HG03025 (cell line): ENCODE results near the gene ATG101.

ENCODE experiments used
- ATAC-seq: cut with Tn5 transposase; IDR thresholded peaks from one replicate; pipeline ENCODE4 v1.9.1; 2021; ENCODE audit warnings: mild to moderate bottlenecking, moderate library complexity; ENCODE audit not compliant: unreplicated experiment, low FRiP score

The ATG101 gene

DNA sequence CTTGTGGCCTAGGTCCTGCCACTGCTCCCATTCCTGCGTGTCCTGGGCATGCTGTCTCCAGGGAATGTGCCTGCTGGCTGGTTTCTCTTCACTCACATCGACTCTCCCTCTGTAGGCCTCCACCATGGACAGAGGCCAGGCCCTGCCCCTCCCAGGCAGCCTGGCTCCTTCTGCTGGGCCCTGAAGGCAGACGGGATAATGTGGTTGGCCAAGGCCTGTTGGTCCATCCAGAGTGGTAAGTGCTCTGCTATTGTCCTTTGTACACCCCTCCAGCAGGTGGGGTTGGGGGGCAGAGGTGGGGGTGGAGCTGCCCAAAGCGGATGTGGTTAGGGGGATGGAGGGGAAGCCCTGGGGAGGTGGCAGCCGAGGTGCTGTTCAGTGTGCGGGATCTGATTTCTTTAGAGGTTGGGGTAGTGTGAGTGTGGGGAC, 28.1 kb upstream of the ATG101 start:
- no peak for ATAC-seq

GRCh38 chr12:52042706-52043385, 26.9 kb upstream of the ATG101 start:
- ATAC-seq, result no peak

DNA sequence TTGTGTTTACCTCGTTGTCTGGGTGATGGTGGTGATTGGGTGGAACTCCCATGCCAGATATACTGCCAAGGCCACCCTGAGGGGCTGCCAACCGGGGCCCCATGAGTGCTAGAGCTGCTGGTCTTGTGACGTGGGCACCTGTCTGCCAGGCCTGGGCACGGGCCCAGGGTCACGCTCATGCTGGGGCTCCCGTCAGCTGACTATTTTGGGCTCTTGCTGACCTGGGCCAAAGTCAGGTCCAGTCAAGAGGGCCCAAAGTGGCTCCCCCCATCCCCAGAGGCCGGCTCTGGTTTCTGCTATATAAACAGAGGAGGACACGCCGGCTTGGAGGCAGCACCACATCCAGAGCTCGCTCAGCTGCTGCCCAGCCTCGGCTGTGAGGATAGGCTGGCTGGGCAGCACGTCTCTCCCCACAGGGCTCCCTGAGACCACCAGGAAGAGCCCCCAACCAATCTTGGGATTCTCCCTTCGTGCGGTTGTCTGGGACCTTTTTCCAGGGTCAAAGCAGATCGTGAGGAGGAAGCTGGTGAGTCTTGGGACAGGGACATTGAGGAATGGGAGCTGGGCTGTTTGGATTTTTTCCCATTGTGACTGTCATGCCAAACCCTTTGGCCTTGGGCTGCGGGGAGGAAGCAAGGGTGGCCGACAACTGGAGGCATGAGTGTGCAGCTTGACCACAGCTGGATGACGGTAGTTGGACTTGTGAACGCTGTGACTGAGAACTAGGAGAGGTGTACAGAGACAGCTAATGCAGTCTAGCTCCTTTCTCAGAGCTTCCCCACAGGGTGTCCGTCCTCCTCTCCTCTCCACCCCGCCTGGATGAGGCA, 26.2 kb upstream of the ATG101 start:
- no peak for ATAC-seq

DNA sequence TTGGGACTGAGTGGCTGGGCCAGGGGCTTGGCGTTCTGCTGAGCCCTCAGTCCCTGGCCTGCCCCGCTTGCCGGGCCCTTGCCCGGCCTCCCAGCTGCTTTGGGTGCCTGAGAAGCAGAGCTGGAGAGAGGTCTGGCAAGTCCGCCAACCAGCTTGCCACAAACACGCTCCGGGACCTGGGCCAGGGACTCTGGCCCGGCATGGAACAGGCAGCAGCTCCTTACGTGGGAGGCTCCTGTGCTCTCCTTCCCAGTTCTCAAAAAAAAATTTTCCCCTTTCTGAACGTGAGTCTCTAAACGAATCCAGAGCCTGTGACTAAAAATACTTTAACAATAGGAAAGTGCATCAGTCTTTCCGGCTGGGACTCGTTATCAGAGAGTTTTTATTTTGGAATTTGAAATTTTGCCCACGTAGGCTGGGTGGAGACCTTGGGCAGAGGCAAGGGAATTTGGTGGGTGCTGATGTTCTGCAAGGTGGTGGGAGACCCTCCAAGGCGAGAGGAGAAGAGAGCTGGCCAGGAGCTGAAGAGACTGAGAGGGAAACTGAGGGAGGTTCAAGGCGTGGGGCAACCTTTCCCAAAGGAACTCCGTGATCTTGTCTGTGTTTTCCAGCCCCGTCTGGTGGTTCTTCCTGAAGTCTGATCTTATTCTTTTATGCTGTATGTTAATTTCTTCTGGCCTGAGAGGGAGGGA, 25.3 kb upstream of the ATG101 start:
- ATAC-seq, result no peak

- no peak for ATAC-seq
These were observed 24.0 kb upstream of the ATG101 start for GRCh38 chr12:52045794-52046199.

- no peak for ATAC-seq
These were observed 22.9 kb upstream of the ATG101 start for GRCh38 chr12:52046859-52047258.

DNA sequence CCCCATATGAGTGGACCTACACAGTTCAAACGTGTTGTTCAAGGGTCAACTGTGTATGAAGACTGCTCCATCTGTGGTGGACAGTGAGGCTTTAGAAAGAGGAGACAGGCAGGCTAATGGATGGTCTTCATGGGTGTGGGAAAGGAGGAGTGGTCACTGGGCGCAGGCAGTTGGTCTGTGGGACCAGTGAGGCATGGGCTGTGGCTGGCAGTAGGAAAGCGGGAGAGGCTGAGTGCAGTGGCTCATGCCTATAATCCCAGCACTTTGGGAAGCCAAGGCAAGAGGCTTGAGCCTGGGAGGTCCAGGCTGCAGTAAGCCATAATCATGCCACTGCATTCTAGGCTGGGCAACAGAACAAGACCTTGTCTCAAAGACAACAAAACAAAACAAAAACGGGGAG, 20.5 kb upstream of the ATG101 start:
- ATAC-seq, result no peak

- ATAC-seq, result no peak
These were observed 20.1 kb upstream of the ATG101 start for GRCh38 chr12:52049688-52050087.

GRCh38 chr12:52050116-52050757, 19.5 kb upstream of the ATG101 start:
- no peak for ATAC-seq

GRCh38 chr12:52050758-52051541, 18.8 kb upstream of the ATG101 start, which contains the start of gene NR4A1:
TSS of gene NR4A1 (plus strand) at chr12:52051442. CDS start at chr12:52054329, 2,887 bp downstream.
- ATAC-seq, result peak; percentile 83

GRCh38 chr12:52052468-52053186, 17.2 kb upstream of the ATG101 start:
- no peak for ATAC-seq

DNA sequence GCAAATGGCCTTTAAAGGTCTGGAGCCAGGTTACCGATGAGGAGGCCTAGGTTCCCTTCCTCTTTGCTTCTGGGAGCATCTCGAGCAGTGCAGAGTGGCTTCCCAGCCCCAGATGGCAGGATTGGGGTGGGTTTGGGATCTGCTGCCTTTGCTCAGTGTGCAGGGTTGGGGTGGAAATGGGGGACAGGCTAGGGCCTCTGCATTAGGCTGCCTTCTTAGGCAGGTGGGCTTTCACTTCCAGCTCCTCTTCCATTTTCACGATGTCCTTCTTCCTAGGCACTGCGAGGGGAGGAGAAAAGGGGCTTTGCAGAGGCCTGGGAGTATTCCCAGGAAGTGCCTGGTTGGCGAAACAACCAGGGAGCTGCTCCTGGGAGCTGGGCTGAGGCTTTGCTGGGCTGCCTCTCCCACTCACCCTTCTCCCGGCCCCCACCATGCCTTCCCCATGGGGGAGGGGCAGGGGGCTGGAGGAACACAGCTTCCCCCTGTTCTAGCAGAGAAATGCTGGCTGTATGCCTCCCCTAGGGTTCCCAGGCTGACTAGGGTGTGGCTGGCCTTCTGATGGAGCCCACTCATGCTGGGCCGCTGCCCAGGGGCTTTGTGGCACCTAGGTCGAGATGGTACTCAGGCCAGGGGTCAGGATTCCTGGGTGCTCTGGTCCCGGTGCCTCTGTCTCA, 16.1 kb upstream of the ATG101 start:
- ATAC-seq, result no peak

GRCh38 chr12:52054231-52054832, 15.4 kb upstream of the ATG101 start:
- no peak for ATAC-seq

GRCh38 chr12:52054833-52055730, 14.7 kb upstream of the ATG101 start:
- no peak for ATAC-seq

DNA sequence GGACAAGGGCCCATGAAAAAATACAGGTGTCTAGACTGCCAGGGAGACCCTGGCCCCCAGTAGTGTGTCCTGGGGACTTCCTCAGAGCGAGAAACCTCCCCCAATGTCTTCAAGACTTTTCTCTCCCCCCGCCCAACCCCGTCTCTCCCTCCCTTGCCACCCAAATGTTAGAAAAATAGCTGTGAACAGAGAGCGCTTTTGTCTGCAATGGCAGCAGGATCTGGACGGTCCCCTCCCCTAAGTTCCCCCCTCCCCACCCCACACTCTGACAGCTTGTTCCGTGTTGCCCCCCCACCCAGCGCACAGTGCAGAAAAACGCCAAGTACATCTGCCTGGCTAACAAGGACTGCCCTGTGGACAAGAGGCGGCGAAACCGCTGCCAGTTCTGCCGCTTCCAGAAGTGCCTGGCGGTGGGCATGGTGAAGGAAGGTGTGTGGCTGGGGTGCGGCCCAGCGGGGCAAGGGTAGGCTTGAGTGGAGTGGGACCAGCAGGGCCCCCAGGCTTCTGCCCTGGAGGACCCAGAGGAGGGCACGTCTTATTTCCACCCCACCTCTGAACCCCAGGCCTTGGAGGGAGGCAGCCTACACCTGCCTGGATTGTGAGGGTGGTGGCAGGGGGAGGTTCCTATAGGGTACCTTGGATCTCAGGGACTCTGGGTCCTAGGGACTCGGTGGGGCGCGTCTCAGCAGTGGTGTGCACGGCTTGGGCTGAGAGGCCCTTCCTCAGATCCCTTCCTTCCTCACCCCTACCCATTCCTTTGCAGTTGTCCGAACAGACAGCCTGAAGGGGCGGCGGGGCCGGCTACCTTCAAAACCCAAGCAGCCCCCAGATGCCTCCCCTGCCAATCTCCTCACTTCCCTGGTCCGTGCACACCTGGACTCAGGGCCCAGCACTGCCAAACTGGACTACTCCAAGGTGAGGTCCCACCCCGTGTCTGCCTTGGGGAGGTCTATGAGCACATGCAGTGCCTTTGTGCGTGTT, 13.8 kb upstream of the ATG101 start:
- ATAC-seq, result no peak
